HepG2 (cell line): ENCODE measurements around the gene NR1I2. TPM values are rescaled to one million over a fixed set of nuclear protein-coding genes. Genes with fewer than 3 reads are reported as not detected.
A peak's percentile ranks its signal among the peaks of the same experiment; 100 is the strongest.

Experiments used
- BHLHE40 ChIP-seq: IDR thresholded peaks from 2 replicates; pipeline ENCODE4 v1.6.1; 2011; ENCODE audit warnings: low read length, improper control_type of control experiment
- FOXA3 ChIP-seq: IDR thresholded peaks from 2 replicates; pipeline ENCODE4 v1.6.1; 2016; ENCODE audit warnings: missing genetic modification reagents, missing compliant biosample characterization
- IKZF4 ChIP-seq: sonication (generic); formaldehyde crosslinking; IDR thresholded peaks from 2 replicates; pipeline ENCODE4 v1.5.1; 2020; ENCODE audit warnings: borderline replicate concordance, mild to moderate bottlenecking, low read depth, missing genetic modification reagents; ENCODE audit errors: not compliant biosample characterization
- JUND ChIP-seq: sonication (generic); formaldehyde crosslinking; IDR thresholded peaks from 2 replicates; pipeline ENCODE4 v1.8.0; 2022; ENCODE audit warnings: mild to moderate bottlenecking, missing genetic modification reagents
- MED1 ChIP-seq: sonication (generic); formaldehyde crosslinking; IDR thresholded peaks from 2 replicates; pipeline ENCODE4 v1.4.0; 2020; ENCODE audit warnings: missing genetic modification reagents
- MYPOP ChIP-seq: sonication (generic); formaldehyde crosslinking; IDR thresholded peaks from 2 replicates; pipeline ENCODE4 v1.8.1; 2023; ENCODE audit warnings: mild to moderate bottlenecking, moderate library complexity, missing genetic modification reagents
- NFYB ChIP-seq: sonication (generic); formaldehyde crosslinking; IDR thresholded peaks from 2 replicates; pipeline ENCODE4 v1.4.0; 2020; ENCODE audit warnings: missing genetic modification reagents
- SCMH1 ChIP-seq: sonication (generic); formaldehyde crosslinking; IDR thresholded peaks from 2 replicates; pipeline ENCODE4 v1.9.0; 2021; ENCODE audit warnings: missing genetic modification reagents, mild to moderate bottlenecking, borderline replicate concordance
- SOX5 ChIP-seq: IDR thresholded peaks from 2 replicates; pipeline ENCODE4 v1.6.1; 2016; ENCODE audit warnings: borderline replicate concordance
- THAP9 ChIP-seq: sonication (generic); formaldehyde crosslinking; IDR thresholded peaks from 2 replicates; pipeline ENCODE4; 2020; ENCODE audit warnings: missing genetic modification reagents, mild to moderate bottlenecking, borderline replicate concordance
- ZFAT ChIP-seq: sonication (generic); formaldehyde crosslinking; conservative IDR thresholded peaks from 2 replicates; pipeline ENCODE4 v1.8.1; 2023; ENCODE audit warnings: missing genetic modification reagents, inconsistent platforms
- ZNF703 ChIP-seq: sonication (generic); formaldehyde crosslinking; IDR thresholded peaks from 2 replicates; pipeline ENCODE4 v1.5.1; 2020; ENCODE audit warnings: missing genetic modification reagents, mild to moderate bottlenecking, moderate library complexity, borderline replicate concordance
- ZNF839 ChIP-seq: sonication (generic); formaldehyde crosslinking; IDR thresholded peaks from 2 replicates; pipeline ENCODE4 v1.4.0; 2020; ENCODE audit warnings: missing genetic modification reagents, mild to moderate bottlenecking, borderline replicate concordance
- polyA plus RNA-seq, 8 experiments: library from polyadenylated mRNA; depleted of rRNA in 3 of 8; stranded (reverse) in 7 of 8; unstranded in 1 of 8; fragments of >200 nt; fragmentation: Illumina TruSeq in 4 of 8; extraction: Trizol in 4 of 8; gene quantifications; 2 replicates each; pipeline versions ENCODE4 v1.2.1 to v1.2.3, GENCODE V29; 2011 to 2016; ENCODE audit warnings: low read depth in 4 of 8, missing spikeins in 1 of 8, mixed read lengths in 1 of 8; ENCODE audit not compliant: insufficient read depth in 1 of 8
- total RNA-seq, 5 experiments: library from RNA; depleted of rRNA; stranded (reverse); fragments of >200 nt; fragmentation: Illumina TruSeq; extraction: Trizol; gene quantifications; 2 replicates each; pipeline ENCODE4 v1.2.3, GENCODE V29; 2016; ENCODE audit warnings: low read depth in 1 of 5
- TF ChIP-seq, protein P1 (sequence below): sonication (generic); formaldehyde crosslinking; conservative IDR thresholded peaks from 2 replicates; pipeline ENCODE4 v1.5.0; 2020; ENCODE audit warnings: missing genetic modification reagents
- TF ChIP-seq, protein P2 (sequence below): sonication (generic); formaldehyde crosslinking; IDR thresholded peaks from 2 replicates; pipeline ENCODE4 v1.4.0; 2020; ENCODE audit warnings: missing genetic modification reagents
- TF ChIP-seq, protein P3 (sequence below): IDR thresholded peaks from 2 replicates; pipeline ENCODE4 v1.6.1; 2018; ENCODE audit warnings: missing genetic modification reagents, mild to moderate bottlenecking, missing compliant biosample characterization

The NR1I2 gene
- total and polyA plus RNA-seq, 2 of the 13 experiments (the other 11 are each of a cell fraction or from before 2014, with no cell fraction given): 8.8 to 13.4 TPM

DNA sequence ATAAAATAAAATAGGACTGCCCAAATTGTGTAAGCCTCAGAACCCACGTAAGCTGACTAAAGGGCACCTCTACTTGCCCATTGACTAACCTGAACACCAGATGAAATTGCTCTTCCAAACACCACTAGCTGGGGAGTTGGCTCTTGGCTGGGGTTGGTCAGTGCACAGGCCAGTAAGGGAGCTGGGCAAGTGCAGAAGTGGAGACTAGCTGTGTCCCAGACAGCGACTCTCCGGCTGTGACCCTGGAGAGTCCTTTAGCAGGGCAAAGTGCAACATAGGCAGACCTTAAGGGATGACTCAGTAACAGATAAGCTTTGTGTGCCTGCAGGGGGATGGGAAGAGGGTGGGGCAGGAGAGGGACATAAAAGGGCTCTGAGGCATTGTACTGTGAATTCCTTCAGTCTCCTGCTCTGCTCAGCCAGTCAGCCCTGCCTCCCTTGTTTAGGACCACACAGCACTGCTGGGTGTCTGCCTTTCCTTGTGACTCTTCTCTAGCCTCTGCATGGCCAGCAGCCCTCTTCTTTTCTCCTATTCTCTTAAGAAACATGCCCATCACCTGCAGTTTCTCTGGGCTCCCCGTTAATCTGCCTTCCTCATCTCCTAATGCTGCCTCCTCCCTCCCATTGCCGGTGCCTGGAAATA lies 13.2 kb downstream of the NR1I2 start (continued):
- TF ChIP-seq MYPOP (CRISPR knock-in tag) (no peak), ZNF839 (CRISPR knock-in tag) (no peak), JUND (CRISPR knock-in tag) (peak; percentile 95), NFYB (CRISPR knock-in tag) (peak; percentile 44; the same call in 1 of the 2 replicates), ZFAT (CRISPR knock-in tag) (no peak), ZNF703 (CRISPR knock-in tag) (no peak), BHLHE40 (no peak), MED1 (peak; percentile 70), SCMH1 (CRISPR knock-in tag) (no peak), FOXA3 (CRISPR knock-in tag) (peak; percentile 80), SOX5 (CRISPR knock-in tag) (peak; percentile 97), IKZF4 (CRISPR knock-in tag) (no peak), THAP9 (CRISPR knock-in tag) (no peak)
- TF ChIP-seq, protein P1, sequence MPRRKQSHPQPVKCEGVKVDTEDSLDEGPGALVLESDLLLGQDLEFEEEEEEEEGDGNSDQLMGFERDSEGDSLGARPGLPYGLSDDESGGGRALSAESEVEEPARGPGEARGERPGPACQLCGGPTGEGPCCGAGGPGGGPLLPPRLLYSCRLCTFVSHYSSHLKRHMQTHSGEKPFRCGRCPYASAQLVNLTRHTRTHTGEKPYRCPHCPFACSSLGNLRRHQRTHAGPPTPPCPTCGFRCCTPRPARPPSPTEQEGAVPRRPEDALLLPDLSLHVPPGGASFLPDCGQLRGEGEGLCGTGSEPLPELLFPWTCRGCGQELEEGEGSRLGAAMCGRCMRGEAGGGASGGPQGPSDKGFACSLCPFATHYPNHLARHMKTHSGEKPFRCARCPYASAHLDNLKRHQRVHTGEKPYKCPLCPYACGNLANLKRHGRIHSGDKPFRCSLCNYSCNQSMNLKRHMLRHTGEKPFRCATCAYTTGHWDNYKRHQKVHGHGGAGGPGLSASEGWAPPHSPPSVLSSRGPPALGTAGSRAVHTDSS (CRISPR knock-in tag): no peak
- TF ChIP-seq, protein P2, sequence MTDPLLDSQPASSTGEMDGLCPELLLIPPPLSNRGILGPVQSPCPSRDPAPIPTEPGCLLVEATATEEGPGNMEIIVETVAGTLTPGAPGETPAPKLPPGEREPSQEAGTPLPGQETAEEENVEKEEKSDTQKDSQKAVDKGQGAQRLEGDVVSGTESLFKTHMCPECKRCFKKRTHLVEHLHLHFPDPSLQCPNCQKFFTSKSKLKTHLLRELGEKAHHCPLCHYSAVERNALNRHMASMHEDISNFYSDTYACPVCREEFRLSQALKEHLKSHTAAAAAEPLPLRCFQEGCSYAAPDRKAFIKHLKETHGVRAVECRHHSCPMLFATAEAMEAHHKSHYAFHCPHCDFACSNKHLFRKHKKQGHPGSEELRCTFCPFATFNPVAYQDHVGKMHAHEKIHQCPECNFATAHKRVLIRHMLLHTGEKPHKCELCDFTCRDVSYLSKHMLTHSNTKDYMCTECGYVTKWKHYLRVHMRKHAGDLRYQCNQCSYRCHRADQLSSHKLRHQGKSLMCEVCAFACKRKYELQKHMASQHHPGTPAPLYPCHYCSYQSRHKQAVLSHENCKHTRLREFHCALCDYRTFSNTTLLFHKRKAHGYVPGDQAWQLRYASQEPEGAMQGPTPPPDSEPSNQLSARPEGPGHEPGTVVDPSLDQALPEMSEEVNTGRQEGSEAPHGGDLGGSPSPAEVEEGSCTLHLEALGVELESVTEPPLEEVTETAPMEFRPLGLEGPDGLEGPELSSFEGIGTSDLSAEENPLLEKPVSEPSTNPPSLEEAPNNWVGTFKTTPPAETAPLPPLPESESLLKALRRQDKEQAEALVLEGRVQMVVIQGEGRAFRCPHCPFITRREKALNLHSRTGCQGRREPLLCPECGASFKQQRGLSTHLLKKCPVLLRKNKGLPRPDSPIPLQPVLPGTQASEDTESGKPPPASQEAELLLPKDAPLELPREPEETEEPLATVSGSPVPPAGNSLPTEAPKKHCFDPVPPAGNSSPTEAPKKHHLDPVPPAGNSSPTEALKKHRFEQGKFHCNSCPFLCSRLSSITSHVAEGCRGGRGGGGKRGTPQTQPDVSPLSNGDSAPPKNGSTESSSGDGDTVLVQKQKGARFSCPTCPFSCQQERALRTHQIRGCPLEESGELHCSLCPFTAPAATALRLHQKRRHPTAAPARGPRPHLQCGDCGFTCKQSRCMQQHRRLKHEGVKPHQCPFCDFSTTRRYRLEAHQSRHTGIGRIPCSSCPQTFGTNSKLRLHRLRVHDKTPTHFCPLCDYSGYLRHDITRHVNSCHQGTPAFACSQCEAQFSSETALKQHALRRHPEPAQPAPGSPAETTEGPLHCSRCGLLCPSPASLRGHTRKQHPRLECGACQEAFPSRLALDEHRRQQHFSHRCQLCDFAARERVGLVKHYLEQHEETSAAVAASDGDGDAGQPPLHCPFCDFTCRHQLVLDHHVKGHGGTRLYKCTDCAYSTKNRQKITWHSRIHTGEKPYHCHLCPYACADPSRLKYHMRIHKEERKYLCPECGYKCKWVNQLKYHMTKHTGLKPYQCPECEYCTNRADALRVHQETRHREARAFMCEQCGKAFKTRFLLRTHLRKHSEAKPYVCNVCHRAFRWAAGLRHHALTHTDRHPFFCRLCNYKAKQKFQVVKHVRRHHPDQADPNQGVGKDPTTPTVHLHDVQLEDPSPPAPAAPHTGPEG: no peak
- TF ChIP-seq, protein P3, sequence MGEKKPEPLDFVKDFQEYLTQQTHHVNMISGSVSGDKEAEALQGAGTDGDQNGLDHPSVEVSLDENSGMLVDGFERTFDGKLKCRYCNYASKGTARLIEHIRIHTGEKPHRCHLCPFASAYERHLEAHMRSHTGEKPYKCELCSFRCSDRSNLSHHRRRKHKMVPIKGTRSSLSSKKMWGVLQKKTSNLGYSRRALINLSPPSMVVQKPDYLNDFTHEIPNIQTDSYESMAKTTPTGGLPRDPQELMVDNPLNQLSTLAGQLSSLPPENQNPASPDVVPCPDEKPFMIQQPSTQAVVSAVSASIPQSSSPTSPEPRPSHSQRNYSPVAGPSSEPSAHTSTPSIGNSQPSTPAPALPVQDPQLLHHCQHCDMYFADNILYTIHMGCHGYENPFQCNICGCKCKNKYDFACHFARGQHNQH (CRISPR knock-in tag): peak; percentile 52; the same call in 1 of the 2 replicates
